GM19324 (cell line): ENCODE data around the gene ST7L.
"Not testable (repeated sequence)": the region's sequence is repeated elsewhere in the genome, so short reads cannot be mapped to it uniquely, and the experiment has no call there.

Experiments used
- ATAC-seq: cut with Tn5 transposase; IDR thresholded peaks from one replicate; pipeline ENCODE4 v1.9.1; 2021; ENCODE audit warnings: mild to moderate bottlenecking, moderate library complexity; ENCODE audit not compliant: unreplicated experiment, low FRiP score

The ST7L gene

GRCh38 chr1:112504001-112504660 is 114.8 kb downstream of the ST7L start:
- no peak for ATAC-seq

DNA sequence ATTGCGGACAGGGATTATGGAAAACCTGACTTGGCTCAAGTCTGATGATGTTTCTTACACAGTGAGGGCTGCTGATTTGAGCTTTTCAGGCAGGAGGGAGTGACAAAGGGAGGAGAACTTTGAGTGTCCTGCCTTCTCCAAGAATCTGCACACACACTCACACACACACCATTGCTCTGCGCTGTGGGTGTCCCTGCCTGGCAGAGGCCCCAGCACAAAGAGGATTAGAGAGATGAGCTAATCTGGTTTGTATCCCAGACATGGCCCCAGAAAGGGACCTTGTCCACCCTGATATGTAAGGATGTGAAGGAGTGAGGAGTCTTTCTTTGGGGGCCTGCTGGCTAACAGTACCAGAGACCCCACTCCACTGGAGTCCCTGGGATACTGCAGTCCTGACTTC is 116.1 kb downstream of the ST7L start:
- ATAC-seq: no peak

DNA sequence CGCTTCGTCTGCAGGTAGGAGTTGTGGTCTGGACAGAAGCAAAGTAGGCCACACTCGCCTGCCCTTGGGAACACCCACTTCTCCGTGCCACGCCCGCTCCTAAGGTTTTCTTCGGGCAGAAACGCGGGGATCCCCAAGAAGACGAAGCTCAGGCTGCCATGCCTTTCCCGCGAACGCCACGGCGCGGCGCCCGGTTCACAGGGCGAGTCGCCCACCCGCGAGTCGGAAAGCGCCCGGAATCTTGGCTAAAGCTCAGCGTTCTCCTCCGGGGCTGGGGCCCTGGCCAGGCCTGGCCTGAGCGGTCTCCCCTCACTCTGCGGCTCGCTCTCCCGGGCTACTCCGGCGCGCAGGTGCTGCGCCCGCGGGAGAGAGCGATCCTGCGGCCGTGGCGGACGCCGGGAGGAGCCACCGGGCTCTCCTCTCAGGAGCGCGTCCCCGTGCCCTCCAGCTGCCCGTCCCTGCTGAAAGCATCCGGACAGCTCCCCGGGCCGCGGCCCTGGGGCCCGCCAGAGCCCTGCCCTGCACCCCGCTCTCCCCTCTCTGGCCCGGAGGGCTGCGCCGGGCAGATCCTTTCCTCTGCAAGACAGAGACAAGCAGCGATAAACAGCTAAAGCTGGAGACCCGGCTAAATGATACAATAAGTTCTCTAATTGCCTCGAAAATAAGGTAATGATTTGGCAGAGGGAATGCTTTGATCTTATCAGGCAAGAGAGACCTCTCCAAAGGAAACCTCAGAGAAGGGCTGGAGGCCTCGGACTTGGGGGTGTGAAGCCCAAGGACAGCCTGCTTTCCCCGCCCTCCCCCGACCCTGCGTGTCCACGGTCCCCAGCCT is 116.9 kb downstream of the ST7L start:
- ATAC-seq: no peak

GRCh38 chr1:112496290-112496689 is 122.7 kb downstream of the ST7L start:
- ATAC-seq: no peak

GRCh38 chr1:112493351-112493750 is 125.6 kb downstream of the ST7L start:
- ATAC-seq: no peak

DNA sequence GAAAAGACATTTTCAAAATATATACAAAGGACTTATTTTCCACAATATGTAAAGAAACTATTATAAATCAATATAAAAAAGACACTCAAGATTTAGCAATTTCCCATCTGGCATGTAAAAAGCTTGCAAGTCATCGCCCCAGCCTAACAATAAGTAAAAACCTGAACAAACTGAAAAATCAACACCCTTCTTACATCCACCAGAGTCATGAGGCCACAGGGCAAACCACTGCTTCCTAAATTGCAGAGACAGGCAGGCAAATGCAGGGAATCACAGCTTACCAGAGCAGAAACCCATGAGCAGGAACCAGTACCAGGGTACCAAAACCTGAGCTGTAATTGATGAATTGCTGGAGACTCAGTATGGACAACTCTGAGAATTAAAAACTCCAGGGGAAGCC is 126.9 kb downstream of the ST7L start:
- ATAC-seq: no peak

DNA sequence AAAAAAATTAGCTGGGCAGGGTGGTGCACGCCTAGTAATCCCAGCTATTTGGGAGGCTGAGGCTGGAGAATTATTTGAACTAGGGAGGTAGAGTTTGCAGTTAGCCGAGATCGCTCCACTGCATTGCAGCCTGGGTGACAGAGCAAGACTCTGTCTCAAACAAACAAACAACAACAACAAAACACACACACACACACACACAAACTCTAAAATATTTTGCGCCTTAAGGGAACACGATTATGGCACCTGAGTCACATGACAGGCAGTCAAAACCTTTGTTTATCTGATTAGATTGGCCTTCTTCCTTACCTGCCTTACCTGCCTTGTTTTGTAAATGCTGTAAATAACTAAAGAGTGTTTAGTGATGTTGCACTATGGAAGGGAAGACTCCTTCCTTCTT is 130.8 kb downstream of the ST7L start:
- no peak for ATAC-seq

DNA sequence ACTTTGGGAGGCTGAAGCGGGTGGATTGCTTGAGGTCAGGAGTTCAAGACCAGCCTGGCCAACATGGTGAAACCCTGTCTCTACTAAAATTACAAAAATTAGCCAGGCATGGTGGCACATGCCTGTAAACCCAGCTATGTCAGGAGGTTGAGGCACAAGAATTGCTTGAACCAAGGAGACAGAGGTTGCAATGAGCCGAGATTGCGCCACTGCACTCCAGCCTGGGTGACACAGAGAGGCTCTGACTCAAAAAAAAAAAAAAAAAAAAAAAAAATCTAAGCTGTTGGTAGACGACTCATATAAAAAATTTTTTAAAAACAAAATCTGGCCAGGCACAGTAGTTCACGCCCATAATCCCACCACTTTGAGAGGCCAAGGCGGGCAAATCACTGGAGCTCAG is 131.3 kb downstream of the ST7L start:
- not testable (repeated sequence) for ATAC-seq

DNA sequence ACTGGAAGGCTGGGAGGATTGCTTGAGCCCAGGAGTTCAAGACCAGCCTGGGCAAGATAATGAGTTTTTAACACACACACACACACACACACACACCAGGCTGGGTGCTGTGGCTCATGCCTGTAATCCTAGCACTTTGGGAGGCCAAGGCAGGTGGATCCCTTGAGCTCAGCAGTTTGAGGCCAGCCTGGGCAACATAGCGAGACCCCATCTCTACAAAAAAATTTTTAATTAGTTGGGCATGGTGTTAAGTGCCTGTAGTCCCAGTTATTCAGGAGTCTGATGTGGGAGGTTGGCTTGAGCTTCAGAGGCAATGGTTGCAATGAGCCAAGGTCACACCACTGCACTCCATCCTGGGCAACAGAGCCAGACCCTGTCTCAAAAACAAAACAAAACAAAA is 132.9 kb downstream of the ST7L start:
- ATAC-seq: not testable (repeated sequence)

GRCh38 chr1:112478314-112478713 is 140.6 kb downstream of the ST7L start:
- ATAC-seq: no peak

- no peak for ATAC-seq
Measured at GRCh38 chr1:112477550-112477949, 141.4 kb downstream of the ST7L start.
